A549 (cell line): ENCODE data around the gene DOK5.

Experiments
- CEBPB ChIP-seq, 2 experiments: fragments of >200 bp in 1 of 2; sonication (Bioruptor Twin) in 1 of 2; formaldehyde crosslinking in 1 of 2; IDR thresholded peaks; 2 replicates each; pipeline ENCODE4 v1.6.1; 2012 to 2016
- CTCF ChIP-seq: fragments of >200 bp; sonication (Bioruptor Twin); formaldehyde crosslinking; IDR thresholded peaks from 3 replicates; pipeline ENCODE4 v1.5.1; 2016
- E2F6 ChIP-seq: IDR thresholded peaks from 2 replicates; pipeline ENCODE4 v1.6.1; 2012; ENCODE audit warnings: low read depth, borderline replicate concordance
- ESRRA ChIP-seq: fragments of 150-350 bp; IDR thresholded peaks from 2 replicates; pipeline ENCODE4 v1.6.1; 2014; ENCODE audit warnings: mild to moderate bottlenecking, low read length, borderline replicate concordance
- POLR2A ChIP-seq: IDR thresholded peaks from 2 replicates; pipeline ENCODE4 v1.6.1; 2012; ENCODE audit warnings: mild to moderate bottlenecking, low read length
- RCOR1 ChIP-seq: fragments of 150-350 bp; IDR thresholded peaks from 2 replicates; pipeline ENCODE4 v1.6.1; 2014; ENCODE audit warnings: antibody characterized with exemption, low read length, low read depth
- SMC3 ChIP-seq: fragments of >200 bp; sonication (Bioruptor Twin); formaldehyde crosslinking; IDR thresholded peaks from 3 replicates; pipeline ENCODE4 v1.6.1; 2018; ENCODE audit warnings: inconsistent platforms
- ZFP36 ChIP-seq: fragments of 450-650 bp; IDR thresholded peaks from 2 replicates; pipeline ENCODE4 v1.6.1; 2014; ENCODE audit warnings: borderline replicate concordance; ENCODE audit not compliant: partially characterized antibody

- no peak for TF ChIP-seq ZFP36
- no peak for TF ChIP-seq CTCF
- TF ChIP-seq ESRRA: no peak
- no peak for TF ChIP-seq SMC3
- TF ChIP-seq RCOR1: no peak
- no peak for TF ChIP-seq POLR2A
- TF ChIP-seq CEBPB (IDR thresholded peaks at IDR 0.05): no peak
- no peak for TF ChIP-seq E2F6
Measured at GRCh38 chr20:54435015-54435414, 40.4 kb upstream of the DOK5 start.
